Transverse colon (tissue), 4 donors: ENCODE results near the gene VMO1. TPM values are rescaled to one million over a fixed set of nuclear protein-coding genes. Genes with fewer than 3 reads are reported as not detected.

Experiments
- DNase-seq: peaks from one replicate; pipeline ENCODE4 v3.0.0-alpha.2; 2019
- H3K27ac ChIP-seq, 4 donors: fragments of 200-600 bp; sonication (generic); 2 replicates each; pipeline ENCODE4 v1.5.1; 2016 to 2018; ENCODE audit warnings: inconsistent platforms in 4 of 4
- H3K27me3 ChIP-seq: fragments of 200-600 bp; sonication (generic); 2 replicates; pipeline ENCODE4 v1.5.1; 2017; ENCODE audit warnings: inconsistent platforms
- H3K36me3 ChIP-seq, 4 donors: fragments of 200-600 bp; sonication (generic); 2 replicates each; pipeline ENCODE4 v1.5.1; 2017 to 2019; ENCODE audit warnings: inconsistent platforms in 4 of 4
- H3K4me1 ChIP-seq, 4 donors: fragments of 200-600 bp; sonication (generic); 2 replicates each; pipeline ENCODE4 v1.5.1; 2017 to 2020; ENCODE audit warnings: inconsistent platforms in 4 of 4
- H3K4me3 ChIP-seq, 4 donors: fragments of 200-600 bp; sonication (generic); 1 replicate in 1 of 4; 2 replicates in 3 of 4; pipeline versions ENCODE4 v1.5.1 to v1.6.1; 2017 to 2019; ENCODE audit warnings: inconsistent platforms in 4 of 4
- H3K9me3 ChIP-seq, 2 donors: fragments of 200-600 bp; sonication (generic); 2 replicates each; pipeline ENCODE4 v1.5.1; 2017 to 2019; ENCODE audit warnings: inconsistent platforms in 2 of 2
- CTCF ChIP-seq, 5 experiments: fragments of 200-600 bp in 3 of 5; fragments of 450-650 bp in 2 of 5; sonication (generic) in 3 of 5; IDR thresholded peaks; 1 replicate in 2 of 5; 2 replicates in 3 of 5; pipeline ENCODE4 v1.5.1; 2016 to 2017; ENCODE audit warnings: antibody characterized with exemption in 5 of 5, inconsistent platforms in 3 of 5, mild to moderate bottlenecking in 2 of 5, moderate library complexity in 1 of 5
- EP300 ChIP-seq: sonication (generic); formaldehyde crosslinking; IDR thresholded peaks from one replicate; pipeline ENCODE4 v1.6.1; 2017; ENCODE audit warnings: antibody characterized with exemption, low read depth
- POLR2A ChIP-seq: fragments of 450-650 bp; IDR thresholded peaks from one replicate; pipeline ENCODE4 v1.6.1; 2016; ENCODE audit warnings: antibody characterized with exemption, mild to moderate bottlenecking, moderate library complexity
- POLR2AphosphoS5 ChIP-seq, 3 donors: sonication (generic); formaldehyde crosslinking; IDR thresholded peaks; one replicate each; pipeline ENCODE4 v1.6.1; 2016; ENCODE audit warnings: antibody characterized with exemption in 3 of 3
- WGBS, 2 donors: methylation state at CpG; one replicate each; pipeline ENCODE4 v1.1.5; 2018; ENCODE audit warnings: low coverage in 1 of 2; 5-methylcytosine and 5-hydroxymethylcytosine counted together
- in situ Hi-C, 4 donors: fragments of 200-750 bp; cut with MboI; loops; one replicate each; pipeline versions ENCODE4 v1.15.0 to v1.15.1; 2017; ENCODE audit warnings: low sequenced_read_pairs in 3 of 4, low pct_ligation_motif_present in 1 of 4, low pct_unique_long_range_greater_than_20kb in 1 of 4
- intact Hi-C: fragments of 100-400 bp; cut with DNase I; formaldehyde crosslinking; loops from one replicate; pipeline ENCODE4 v1.15.1; 2023; ENCODE audit warnings: low total_unique reads
- total RNA-seq, 4 donors: library from RNA; depleted of rRNA; stranded (reverse); fragments of >200 nt; gene quantifications; one replicate each; pipeline ENCODE4 v1.1.0, GENCODE V29; 2016

Gene VMO1
- total RNA-seq, 4 donors from 2014 or later, result 0.68 to 5.2 (median 1.9) TPM; not detected in 1

DNA sequence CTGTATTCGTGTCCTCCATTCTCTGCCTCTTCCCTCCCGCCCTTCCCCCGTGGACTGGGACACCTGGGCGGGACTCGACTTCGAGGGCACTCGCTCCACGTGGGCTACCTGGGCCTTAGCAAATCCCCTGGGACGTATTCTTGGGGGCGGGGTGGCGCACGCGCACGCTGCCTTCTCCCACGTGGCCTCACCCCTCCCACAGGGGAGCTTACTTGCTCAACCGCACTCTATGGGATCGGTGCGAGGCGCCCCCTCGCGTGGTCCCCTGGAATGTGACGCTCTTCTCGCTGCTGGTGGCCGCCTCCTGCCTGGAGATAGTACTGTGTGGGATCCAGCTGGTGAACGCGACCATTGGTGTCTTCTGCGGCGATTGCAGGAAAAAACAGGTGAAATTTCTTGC lies 3.5 kb downstream of the VMO1 start:
- no peaks in the 10 kb centered on the region for H3K36me3 ChIP-seq
- H3K4me3 ChIP-seq, result no peak overlapping the region
- no peaks in the 10 kb centered on the region for H3K9me3 ChIP-seq
- TF ChIP-seq EP300 (no peak), POLR2AphosphoS5 (IDR thresholded peaks at IDR 0.05) (no peak), POLR2A (no peak), CTCF (IDR thresholded peaks at IDR 0.05) (no peak)
- DNase-seq, result no peak
- peaks cover 49% of the 10 kb centered on the region for H3K27me3 ChIP-seq
- peaks cover 0 to 24% (median 21%) of the 10 kb centered on the region in 4 donors for H3K4me1 ChIP-seq
- intact Hi-C loops (loop anchor here (10.0 kb wide), 1 partner anchor 48 kb away; the partner anchor contains the start of genes CXCL16, MED11 and ZMYND15), in situ Hi-C loops (loop anchor here (10.0 to 25.0 kb wide), 3 partner anchors 48 to 105 kb away; partner anchors contain the start of genes C17orf107 (in 2 of the 4), CXCL16 (in 1 of the 4), MED11 (in 1 of the 4) and ZMYND15 (in 1 of the 4))
- 58 to 66% methylated on average over 8 to 28 of the region's 28 CpGs for WGBS, 2 donors
- no peak overlapping the region for H3K27ac ChIP-seq

- H3K4me3 ChIP-seq, result no peak overlapping the region
- 83% methylated on average over 11 of the region's 11 CpGs; no CpG with 5 or more reads in 1 of the 2 donors for WGBS, 2 donors
- peaks cover 0 to 5% (median 3%) of the 10 kb centered on the region in 4 donors for H3K4me1 ChIP-seq
- no peak overlapping the region for H3K27ac ChIP-seq
- H3K36me3 ChIP-seq, result no peaks in the 10 kb centered on the region
- in situ Hi-C loops, result loop anchor here (10.0 to 25.0 kb wide), 3 partner anchors 46 to 107 kb away; partner anchors contain the start of genes C17orf107 (in 2 of the 4), CXCL16 (in 1 of the 4), MED11 (in 1 of the 4) and ZMYND15 (in 1 of the 4)
- intact Hi-C loops, result loop anchor here (10.0 kb wide), 1 partner anchor 46 kb away; the partner anchor contains the start of genes CXCL16, MED11 and ZMYND15
- no peaks in the 10 kb centered on the region for H3K9me3 ChIP-seq
- TF ChIP-seq POLR2AphosphoS5 (IDR thresholded peaks at IDR 0.05) (no peak), POLR2A (no peak), EP300 (no peak)
- peaks cover 40% of the 10 kb centered on the region for H3K27me3 ChIP-seq
- no peak for DNase-seq
Observed at GRCh38 chr17:4780325-4780955, 5.7 kb downstream of the VMO1 start.

GRCh38 chr17:4777969-4778760 lies 8.0 kb downstream of the VMO1 start:
- 83 to 84% methylated on average over 1 to 9 of the region's 9 CpGs for WGBS, 2 donors
- in situ Hi-C loops (loop anchor here in 2 of 4 donors (25.0 kb wide), 1 partner anchor 109 kb away; the partner anchor contains the start of gene C17orf107 (in 2 of the 2)), intact Hi-C loops (no loop called here)
- Histone ChIP-seq H3K27ac (no peak overlapping the region), H3K4me1 (no peaks in the 10 kb centered on the region), H3K4me3 (no peak overlapping the region), H3K9me3 (no peaks in the 10 kb centered on the region), H3K27me3 (peaks cover 18% of the 10 kb centered on the region), H3K36me3 (no peaks in the 10 kb centered on the region)
- DNase-seq, result no peak
- TF ChIP-seq CTCF (IDR thresholded peaks at IDR 0.05), result no peak
- no peak for TF ChIP-seq POLR2A
- no peak for TF ChIP-seq POLR2AphosphoS5 (IDR thresholded peaks at IDR 0.05)
- no peak for TF ChIP-seq EP300

GRCh38 chr17:4772235-4772613 lies 13.9 kb downstream of the VMO1 start:
- no peak for TF ChIP-seq EP300
- TF ChIP-seq POLR2AphosphoS5 (IDR thresholded peaks at IDR 0.05), result peak in 1 of 3 donors; percentile 37
- DNase-seq, result peak; percentile 74
- intact Hi-C loops (no loop called here), in situ Hi-C loops (no loop called here)
- H3K36me3 ChIP-seq, result no peaks in the 10 kb centered on the region
- H3K4me1 ChIP-seq, result peaks cover 0 to 23% (median 5%) of the 10 kb centered on the region in 4 donors
- 42 to 86% methylated on average over 1 to 10 of the region's 10 CpGs for WGBS, 2 donors
- H3K4me3 ChIP-seq, result peak overlapping the region in 2 of 4 donors; percentile 3 to 24
- no peaks in the 10 kb centered on the region for H3K27me3 ChIP-seq
- no peaks in the 10 kb centered on the region for H3K9me3 ChIP-seq
- H3K27ac ChIP-seq, result peak overlapping the region; percentile 75 to 82 (median 78)
